Hematopoietic multipotent progenitor cell (in vitro differentiated cells): ENCODE data around the gene KIF4B. TPM values are rescaled to one million over a fixed set of nuclear protein-coding genes. Genes with fewer than 3 reads are reported as not detected.
"Not testable (repeated sequence)": the region's sequence is repeated elsewhere in the genome, so short reads cannot be mapped to it uniquely, and the experiment has no call there.

Experiments used
- DNase-seq, 3 donors: peaks; one replicate each; pipeline ENCODE4 v3.0.0-alpha.2; 2011 to 2015; ENCODE audit warnings: low read depth in 2 of 3, low spot score in 2 of 3
- total RNA-seq: library from RNA; depleted of rRNA; stranded (reverse); fragments of >200 nt; gene quantifications from one replicate; pipeline ENCODE4 v1.2.3, GENCODE V29; 2012

KIF4B gene
- total RNA-seq, 1 donor = not detected

DNA sequence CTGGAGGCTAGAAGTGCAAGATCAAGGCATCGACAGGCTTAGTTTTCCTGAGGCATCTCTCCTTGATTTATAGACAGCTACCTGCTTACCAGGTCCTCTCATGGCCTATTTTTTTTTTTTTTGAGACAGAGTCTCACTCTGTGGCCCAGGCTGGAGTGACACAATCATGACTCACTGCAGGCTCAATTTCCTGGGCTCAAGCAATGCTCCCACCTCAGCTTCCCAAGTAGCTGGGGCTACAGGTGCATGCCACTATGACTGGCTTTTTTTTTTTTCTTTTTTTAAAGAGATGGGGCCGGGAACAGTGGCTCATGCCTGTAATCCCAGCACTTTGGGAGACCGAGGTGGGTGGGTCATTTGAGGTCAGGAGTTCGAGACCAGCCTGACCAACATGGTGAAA, 10.8 kb upstream of the KIF4B start:
- DNase-seq = not testable (repeated sequence)

DNA sequence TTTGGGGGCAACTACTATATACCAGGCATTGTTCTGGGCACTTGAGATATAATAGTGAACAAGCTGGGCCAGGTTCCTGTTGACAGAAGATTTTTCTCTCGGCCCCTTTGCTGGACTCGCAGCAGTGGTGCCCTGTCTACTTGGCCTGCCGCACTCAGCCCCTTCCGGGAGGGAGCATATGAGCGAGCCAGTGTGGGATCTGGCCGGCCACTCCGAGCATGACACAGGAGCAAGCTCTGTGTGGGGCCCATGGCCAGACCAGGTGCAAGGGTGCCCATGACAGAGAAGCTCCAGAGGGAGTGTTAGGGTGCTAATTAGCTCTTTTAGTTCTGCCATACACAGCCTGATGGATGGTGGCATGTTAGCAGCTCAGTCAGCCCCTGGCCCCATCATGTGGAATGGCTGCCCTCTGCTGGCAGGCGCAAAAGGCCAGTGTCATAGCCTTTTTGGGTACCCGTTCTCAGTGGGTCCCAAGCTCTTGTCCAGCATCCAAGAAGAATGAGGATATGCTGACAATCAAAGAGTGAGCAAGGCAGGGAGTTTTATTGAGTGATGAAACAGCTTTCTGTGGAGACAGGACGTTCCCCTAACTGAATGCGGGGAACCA, 9.3 kb upstream of the KIF4B start:
- peak in 1 of 3 donors; percentile 65 for DNase-seq

DNA sequence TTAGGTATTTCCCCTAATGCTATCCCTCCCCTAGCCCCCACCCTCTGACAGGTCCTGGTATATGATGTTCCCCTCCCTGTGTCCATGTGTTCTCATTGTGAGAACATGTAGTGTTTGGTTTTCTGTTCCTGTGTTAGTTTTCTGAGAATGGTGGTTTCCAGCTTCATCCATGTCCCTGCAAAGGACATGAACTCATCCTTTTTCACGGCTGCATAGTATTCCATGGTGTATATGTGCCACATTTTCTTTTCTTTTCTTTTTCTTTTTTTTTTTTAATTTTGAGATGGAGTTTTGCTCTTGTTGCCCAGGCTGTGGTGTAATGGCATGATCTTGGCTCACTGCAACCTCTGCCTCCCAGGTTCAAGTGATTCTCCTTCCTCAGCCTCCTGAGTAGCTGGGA, 7.3 kb upstream of the KIF4B start:
- DNase-seq = not testable (repeated sequence)

DNA sequence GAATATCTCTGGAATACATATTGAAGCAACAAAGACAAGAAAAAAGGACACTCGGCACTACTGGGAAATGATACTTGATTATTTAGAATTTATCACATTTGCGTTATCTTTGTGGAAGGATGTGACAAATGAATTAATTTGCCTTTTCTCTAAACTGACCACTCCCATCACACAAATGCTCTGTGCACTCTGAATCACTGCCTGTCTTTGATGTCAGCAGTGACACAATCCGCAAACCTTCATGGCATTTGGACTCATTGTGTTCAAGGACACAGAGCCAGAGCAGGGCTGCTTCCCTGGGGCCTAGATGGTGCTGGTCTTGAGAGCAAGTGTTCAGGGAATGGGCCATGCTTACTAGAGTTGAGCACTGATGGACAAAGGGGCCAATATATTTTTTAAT, 4.9 kb upstream of the KIF4B start:
- no peak for DNase-seq

DNA sequence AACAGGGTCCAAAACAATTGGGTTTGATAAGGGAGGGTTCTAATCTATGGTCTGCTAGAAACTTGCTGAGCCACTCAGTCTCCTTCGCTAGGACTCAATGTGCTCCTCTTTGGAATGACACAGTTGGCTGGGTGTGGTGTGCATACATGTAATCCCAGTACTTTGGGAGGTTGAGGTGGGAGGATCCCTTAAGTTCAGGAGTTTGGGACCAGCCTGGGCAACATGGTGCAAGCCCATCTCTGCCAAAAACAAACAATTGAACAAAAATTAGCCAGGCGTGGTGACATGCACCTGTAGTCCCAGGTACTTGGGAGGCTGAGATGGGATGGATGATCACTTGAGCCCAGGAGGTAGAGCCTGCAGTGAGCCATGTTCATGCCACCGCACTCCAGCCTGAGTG, 2.7 kb upstream of the KIF4B start:
- DNase-seq = no peak

DNA sequence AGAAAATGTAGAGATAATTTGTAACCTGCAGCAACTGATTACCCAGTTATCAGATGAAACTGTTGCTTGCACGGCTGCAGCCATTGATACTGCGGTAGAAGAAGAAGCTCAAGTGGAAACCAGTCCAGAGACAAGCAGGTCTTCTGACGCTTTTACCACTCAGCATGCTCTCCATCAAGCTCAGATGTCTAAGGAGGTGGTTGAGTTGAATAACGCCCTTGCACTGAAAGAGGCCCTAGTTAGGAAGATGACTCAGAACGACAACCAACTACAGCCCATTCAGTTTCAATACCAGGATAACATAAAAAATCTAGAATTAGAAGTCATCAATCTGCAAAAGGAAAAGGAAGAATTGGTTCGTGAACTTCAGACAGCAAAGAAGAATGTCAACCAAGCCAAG, 1.7 kb downstream of the KIF4B start:
- DNase-seq = no peak

DNA sequence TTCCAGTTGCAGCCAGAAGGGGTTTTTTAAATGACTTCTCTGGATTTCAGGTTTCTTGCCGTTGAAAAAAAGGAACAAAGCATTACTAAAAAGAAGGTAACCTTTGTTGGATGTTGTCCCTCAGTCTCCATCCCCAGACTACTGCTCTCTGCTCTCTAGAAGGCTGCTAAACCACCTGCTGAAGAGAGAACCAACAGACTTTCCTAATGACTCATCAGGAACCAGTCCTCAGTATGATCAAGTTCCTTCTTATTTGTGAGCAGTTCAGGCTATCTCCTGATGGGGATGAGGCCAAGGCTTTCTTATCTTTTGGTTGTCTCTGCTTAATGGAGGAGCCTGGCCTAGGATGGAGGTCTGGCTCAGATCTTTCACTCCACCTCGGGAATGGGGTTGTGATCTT, 4.1 kb downstream of the KIF4B start:
- peak in 1 of 3 donors; percentile 10 for DNase-seq

DNA sequence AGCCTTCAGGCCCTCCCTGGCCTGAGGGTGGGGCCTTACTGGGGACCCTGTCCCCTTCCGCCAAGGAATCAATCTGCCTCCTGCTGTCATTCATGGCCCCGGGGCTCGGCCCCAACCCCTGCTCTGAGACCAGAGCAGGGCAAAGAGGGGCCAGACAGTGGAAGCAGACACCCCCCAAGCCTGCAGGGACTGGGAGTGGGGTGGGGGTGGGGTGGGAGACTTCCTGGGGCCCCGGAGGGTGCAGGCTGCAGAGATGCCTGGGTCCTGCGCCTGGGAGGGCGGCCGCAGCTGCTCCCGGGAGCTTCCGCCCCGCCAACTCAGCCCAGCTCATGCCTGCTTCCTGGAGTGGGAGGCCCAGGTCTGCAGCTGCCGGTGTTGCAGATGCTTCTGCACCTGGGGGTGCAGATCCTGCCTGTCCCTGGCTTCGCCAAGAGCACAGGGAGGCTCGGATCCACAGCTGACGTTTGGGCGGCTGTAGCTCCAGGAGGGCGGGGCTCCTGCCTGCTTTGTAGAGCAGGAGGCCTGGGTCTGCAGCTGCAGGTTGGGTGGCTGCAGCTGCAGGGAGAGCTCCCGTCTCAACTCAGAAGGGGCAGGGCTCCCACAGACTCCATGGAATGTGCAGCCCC, 6.2 kb downstream of the KIF4B start:
- DNase-seq = no peak

DNA sequence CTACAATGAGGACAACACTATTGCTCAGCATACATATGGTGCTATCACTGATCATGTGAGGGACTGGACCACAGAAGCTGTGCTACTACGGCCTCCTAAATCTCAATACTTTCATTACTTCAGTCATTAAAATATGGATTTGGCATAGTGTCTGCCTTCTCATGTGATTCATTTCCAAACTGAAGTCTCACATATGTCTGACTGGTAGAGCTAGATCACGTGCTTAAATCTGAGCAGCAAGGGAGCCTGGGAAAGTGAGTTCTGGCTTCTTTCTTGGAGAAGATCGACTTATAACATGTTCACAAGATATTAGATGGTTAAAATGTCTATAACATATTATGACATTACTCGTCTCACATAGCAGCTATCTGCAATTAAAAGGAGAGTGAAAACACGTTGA, 8.3 kb downstream of the KIF4B start:
- DNase-seq = no peak

DNA sequence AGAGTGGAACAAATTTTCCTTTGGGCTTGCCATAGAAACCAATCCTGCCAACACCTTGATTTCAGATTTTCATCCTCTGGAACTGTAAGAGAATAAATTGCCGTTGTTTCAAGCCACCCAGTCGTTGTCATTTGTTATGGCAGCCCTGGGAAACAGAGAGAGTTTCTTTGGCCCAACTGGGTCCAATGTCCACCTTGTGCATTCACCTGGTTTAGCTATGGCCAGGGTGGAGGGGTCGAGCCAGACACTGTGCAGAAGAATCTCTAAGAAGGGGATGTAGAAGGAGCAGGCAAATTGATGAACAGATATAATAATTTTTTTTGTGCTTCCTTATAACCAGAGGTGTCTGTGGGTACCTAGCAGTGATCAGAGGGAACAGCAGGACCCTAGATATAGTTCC, 9.8 kb downstream of the KIF4B start:
- no peak for DNase-seq

DNA sequence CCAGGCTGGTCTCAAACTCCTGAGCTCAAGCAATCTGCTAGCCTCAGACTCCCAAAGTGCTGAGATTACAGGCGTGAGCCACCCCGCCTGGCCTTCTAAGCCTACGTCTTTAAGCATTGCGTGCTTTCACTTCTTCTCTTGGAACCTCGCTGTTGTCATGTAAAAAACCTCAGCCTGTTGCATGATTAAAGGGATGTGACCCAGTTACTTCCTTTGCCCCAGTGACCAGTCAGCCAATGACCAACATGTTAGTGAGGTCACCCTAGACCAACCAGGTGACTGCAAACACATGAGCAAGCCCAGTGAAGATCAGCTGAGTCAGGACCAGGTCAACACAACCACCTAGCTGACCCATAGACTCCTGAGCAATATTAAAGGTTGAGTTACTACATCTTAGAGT, 10.5 kb downstream of the KIF4B start:
- DNase-seq = no peak

DNA sequence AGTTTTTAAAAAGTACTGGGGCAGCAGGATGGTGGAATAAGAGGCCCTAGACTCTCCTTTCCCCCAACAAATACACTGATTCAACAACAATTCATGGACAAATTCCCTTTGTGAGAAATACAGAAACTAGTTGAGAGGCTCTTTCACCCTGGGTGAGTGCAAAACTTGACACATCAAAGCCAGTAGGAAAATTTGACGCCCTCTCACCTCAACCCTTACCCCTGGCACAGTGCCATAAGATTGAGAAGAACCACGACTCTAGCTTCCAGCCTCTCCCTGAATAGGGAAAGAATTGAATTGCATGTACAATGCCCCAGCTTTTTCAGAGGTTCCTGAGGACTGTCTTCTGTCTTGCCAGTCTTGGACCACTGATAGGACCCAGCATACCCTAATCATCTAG, 12.3 kb downstream of the KIF4B start:
- no peak for DNase-seq

DNA sequence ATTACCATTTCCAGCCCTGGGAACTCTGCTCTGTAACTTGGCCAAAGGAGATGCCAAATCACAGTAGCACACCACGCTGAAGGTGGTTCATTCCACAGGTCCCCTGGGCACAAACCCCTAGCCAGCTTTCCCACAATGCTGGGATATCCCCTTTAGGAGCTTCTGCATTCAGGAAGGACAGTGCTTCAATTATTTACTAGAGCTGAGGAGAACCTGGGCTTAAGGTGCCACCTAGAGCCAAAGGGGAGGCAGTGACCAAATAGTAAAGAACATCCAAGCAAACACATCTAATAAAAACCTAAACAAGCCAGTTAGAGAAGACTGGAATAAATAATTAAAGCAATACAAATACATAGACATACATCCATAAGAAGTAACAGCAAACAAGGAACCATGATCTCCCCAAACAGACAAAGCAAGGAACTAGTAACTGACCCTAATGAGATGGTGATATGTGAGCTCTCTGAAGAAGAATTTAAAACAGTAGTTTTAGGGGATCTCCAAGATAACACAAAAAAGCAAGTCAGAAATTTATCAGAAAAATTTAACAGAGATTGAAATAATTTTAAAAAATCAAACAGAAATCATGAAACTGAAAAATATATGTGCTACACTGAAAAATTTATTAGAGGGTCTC, 14.6 kb downstream of the KIF4B start:
- no peak for DNase-seq

DNA sequence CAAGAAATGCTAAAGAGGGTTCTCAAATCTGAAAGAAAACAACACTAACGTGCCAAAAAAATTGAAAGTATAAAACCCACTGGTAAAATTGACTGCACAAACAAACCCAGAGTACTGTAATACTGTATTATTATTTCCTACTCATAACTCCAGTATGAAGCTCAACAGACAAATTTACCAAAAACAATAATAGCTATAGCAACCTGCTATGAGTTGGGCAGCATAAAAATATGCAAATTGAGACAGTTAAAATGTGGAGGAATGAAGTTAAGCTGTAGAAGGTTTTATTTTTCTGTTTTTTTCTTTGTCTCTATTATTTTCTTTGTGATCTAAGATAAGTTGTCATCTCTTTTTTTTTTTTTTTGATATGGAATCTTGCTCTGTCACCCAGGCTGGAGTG, 15.7 kb downstream of the KIF4B start:
- no peak for DNase-seq

DNA sequence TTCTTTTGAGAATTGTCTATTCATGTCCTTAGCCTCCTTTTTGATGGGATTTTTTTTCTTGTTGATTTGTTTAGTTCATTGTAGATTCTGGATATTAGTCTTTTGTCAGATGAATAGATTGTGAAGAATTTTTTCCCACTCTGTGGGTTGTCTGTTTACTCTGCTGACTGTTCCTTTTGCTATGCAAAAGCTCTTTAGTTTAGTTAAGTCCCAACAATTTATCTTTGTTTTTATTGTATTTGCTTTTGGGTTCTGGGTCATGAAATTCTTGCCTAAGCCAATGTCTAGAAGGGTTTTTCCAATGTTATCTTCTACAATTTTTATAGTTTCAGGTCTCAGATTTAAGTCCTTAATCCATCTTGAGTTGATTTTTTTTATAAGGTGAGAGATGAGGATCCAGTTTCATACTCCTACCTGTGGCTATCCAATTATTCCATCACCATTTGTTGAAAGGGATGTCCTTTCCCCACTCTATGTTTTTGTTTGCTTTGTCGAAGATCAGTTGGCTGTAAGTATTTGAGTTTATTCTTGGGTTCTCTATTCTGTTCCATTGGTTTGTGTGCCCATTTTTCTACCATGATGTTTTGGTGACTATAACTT, 20.7 kb downstream of the KIF4B start:
- not testable (repeated sequence) for DNase-seq

DNA sequence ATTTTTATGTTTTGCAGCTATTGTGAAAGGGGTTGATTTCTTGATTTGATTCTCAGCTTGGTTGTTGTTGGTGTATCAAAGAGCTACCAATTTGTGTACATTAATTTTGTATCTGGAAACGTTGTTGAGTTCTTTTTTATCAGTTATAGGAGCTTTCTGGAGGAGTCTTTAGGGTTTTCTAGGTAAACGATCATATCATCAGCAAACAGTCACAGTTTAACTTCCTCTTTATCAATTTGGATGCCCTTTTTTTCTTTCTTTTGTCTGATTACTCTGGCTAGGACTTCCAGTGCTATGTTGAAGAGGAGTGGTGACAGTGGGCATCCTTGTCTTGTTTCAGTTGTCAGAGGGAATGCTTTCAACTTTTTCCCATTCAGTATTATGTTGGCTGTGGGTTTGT, 21.5 kb downstream of the KIF4B start:
- peak in 1 of 3 donors; percentile 15 for DNase-seq

DNA sequence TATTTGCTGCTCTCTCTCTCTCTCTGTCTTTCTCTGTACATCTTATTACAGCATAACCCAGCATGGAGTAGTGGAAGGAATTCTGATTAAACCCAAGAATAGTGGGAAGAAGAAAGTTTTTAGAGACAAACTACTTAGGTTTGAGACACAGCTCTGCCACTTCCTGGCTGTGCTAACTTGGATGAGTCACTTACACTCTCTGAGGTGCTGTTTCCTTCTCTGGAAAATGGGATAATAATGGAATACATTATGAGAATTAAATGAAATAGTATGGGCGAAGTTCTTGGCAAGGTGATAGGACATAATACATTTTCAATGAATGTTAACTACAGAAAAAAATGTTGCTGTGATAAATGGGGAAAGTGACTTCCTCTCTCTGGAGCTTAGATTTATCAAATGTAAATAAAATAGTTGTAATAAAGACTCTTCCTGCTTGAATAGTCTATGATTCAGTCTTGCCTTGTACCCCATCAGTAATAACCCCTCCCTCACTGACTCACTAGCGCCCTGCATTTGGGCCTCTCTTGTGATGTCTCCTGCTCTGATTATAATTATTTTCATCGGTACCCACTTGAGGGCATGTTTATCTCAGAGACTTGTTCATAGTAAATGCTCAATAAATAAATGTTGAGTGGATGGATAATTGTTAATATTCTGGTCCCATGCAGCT, 27.6 kb downstream of the KIF4B start:
- no peak for DNase-seq

DNA sequence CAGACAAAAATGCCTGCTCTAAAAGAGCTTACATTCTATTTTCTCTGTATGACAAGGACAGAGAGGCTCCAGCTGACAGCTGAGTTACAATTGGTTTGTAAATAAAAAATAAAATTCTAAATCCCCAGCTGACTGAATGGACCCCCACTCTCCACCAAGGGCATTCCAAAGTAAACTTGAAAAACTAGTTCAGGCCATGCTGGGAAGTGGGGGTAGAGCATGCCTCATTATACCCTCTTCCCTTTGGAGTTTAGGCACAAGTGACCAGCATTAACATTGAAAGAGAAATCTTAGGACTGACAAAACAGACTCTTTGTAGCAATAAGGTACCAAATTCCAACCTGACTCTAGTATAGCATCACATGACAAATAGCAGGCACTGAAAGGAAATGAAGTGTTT, 31.0 kb downstream of the KIF4B start:
- no peak for DNase-seq

DNA sequence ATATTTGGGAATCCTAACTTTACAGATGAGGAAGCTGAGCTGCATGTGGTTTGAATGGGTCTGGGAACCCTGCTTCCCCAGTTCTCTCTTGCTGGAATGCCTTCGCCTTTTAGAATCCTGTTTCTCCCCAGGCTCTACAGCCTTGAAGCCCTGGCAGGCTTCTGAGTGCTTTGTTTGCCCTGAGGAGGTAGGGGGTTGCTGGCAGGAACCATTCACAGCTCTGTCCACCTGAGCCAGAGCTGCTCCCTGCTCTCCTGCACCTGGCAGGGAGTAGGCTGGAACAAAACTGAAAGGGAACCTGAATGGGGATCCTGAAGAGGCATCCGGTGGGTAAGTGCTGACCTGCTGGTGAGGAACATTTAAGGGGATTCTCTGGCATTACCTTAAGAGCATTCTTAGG, 33.0 kb downstream of the KIF4B start:
- DNase-seq = no peak

DNA sequence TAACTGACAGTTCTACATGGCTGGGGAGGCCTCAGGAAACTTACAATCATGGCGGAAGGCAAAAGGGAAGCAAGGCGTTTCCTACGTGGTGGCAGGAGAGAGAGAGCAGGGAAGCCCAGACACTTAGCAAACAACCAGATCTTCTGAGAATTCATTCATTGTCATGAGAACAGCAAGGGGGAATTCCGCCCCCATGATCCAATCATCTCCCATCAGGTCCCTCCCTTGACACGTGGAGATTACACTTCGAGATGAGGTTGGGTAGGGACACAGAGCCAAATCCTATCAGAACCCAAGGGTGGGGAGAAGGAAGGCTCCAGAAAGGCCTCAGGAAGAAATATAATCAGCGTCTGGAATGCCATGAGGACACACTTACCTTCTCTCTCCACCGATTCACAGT, 34.3 kb downstream of the KIF4B start:
- no peak for DNase-seq

DNA sequence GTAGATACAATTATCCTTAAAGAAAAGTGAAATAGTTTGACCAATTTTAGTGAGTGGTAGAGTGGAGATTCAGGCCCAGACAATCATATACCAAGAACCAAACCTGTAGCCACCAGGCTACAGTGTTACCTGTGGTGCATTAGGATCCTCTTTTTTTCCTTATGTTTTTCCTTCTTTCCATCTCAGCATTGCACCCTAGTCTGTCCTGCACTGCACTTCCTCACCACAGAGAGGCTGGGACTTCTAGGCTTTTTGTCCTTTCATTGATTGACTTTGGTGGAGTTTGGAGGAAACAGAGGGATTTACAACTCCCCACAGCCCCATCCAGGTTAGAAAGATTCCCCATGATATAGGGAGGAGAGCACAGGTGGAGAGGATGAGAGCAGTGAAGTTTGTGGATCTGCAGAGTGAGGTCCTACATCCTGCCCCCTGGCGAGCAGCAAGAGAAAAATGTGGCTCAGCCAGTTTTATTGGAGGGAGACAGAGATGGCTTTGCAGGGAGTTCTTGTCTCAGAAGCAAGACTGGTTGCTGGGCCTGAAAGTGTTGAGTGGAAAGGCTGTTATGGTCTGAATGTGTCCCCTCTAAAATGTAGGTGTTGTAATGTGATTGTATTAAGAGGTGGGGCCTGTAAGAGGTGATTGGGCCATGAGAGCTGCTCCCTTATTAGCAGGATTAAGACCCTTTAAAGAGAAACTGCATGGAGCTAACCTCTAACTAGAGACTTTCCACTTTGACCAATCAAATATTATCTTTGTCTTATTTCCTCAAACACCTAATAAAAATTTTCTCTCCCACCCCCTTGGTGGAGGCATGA, 36.2 kb downstream of the KIF4B start:
- no peak for DNase-seq
